ENCODE data around the gene AOPEP.

DNA sequence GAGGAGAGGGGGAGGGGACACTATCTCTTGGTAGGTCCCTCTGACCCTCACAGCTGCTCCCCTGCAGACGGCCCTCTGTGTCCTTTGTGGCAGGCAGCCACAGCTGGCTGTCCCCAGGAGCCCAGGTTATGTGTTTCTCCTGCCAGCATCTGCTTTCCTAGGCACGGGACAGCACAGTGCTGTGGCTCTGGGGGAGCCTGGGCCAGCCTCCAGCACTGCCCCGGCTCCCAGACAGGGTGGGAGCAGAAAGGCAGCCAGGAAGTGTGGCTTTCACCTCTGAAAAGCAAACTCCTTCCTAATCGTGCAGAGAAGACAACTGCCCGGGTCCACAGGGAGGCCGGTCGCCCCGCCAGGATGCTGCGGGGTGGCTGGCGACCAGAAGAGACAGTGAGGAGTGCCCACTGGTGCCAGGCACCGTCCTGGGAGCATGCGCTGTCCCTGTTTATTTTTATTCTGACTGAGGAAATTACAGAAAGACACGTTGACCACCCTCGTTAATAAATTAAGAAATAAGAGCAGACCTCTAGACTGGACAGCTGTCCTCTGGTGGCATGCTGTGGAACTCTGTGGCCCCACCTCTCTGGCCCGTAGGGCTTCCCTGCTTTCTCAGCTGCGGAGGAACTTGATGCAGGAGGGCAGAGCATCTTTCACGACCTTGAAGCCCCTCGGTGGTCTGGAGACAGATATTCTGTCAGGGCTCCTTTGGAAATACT, 350.7 kb downstream of the AOPEP start:
- TF ChIP-seq CTCF (IDR thresholded peaks at IDR 0.05) = peak in 1 of 6 experiments; percentile 9
- no peak for TF ChIP-seq EP300 (IDR thresholded peaks at IDR 0.05)
- TF ChIP-seq POLR2A (IDR thresholded peaks at IDR 0.05) = no peak
- TF ChIP-seq POLR2AphosphoS5 (IDR thresholded peaks at IDR 0.05) = no peak

Data from upper lobe of left lung (tissue), 4 donors.